Right lobe of liver (tissue), 4 donors: Measurements from ENCODE around the gene COL5A3.

Experiments
- CTCF ChIP-seq, 4 donors: fragments of 200-600 bp in 3 of 4; fragments of 450-650 bp in 1 of 4; IDR thresholded peaks; one replicate each; pipeline versions ENCODE4 v1.5.1 to v1.8.0; 2016 to 2022; ENCODE audit warnings: antibody characterized with exemption in 4 of 4, mild to moderate bottlenecking in 2 of 4
- POLR2A ChIP-seq: fragments of 450-650 bp; IDR thresholded peaks from one replicate; pipeline ENCODE4 v1.6.1; 2017; ENCODE audit warnings: antibody characterized with exemption, mild to moderate bottlenecking
- donor health status: DM: no; HTN: no; CAD: no.
- donor health status: DM: no; HTN: no; CAD: no.
- donor health status: DM: no; HTN: yes; CAD: no.

GRCh38 chr19:9966448-9966847 is 43.9 kb downstream of the COL5A3 start:
- TF ChIP-seq CTCF (IDR thresholded peaks at IDR 0.05) (no peak), POLR2A (no peak)
